ENCODE data around the gene FHOD3. TPM values are rescaled to one million over a fixed set of nuclear protein-coding genes. Genes with fewer than 3 reads are reported as not detected.

Gene FHOD3
- total RNA-seq, 1 donor from 2014 or later, result 5.6 TPM

DNA sequence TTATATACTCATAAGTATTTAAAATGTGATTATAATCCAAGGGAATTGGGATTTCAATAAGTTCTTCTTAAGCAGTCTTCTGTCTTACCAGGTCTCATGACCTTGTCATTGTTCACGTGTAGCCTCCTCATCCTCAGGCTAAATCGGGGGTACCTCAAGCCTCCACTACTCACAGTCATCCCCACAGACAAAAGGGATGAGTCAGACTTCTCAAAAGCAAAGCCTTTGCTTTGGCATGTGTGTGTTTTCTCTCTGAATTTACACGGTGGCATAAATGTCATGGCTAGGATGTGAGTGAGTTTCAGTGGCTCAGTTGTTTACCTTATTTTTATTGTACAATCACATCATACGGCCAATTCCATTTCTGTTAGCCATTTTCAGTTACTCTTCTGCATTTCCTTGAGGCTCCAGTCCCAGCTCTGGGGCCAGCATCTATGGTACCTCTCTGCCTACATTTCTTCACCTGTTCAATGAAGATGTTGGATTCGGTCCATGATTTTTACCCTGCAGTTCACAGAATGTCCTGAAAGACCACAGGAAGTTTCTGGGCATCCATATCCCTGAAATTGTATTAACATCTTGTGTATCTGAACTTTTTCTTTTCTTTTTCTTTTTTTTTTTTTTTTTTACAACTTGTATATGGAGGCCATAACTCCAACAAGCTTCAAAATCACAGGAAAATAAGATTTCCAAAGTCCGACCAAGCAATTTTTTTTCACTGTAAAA lies 195.3 kb downstream of the FHOD3 start:
- Histone ChIP-seq H3K4me3 (no peak overlapping the region), H3K27ac (no peak overlapping the region), H3K36me3 (no peaks in the 10 kb centered on the region), H3K4me1 (no peaks in the 10 kb centered on the region), H3K27me3 (no peaks in the 10 kb centered on the region), H3K9me3 (no peaks in the 10 kb centered on the region)
- no peak for DNase-seq (ENCODE audit: extremely low spot score in 2 of 2)
- TF ChIP-seq, protein P1, sequence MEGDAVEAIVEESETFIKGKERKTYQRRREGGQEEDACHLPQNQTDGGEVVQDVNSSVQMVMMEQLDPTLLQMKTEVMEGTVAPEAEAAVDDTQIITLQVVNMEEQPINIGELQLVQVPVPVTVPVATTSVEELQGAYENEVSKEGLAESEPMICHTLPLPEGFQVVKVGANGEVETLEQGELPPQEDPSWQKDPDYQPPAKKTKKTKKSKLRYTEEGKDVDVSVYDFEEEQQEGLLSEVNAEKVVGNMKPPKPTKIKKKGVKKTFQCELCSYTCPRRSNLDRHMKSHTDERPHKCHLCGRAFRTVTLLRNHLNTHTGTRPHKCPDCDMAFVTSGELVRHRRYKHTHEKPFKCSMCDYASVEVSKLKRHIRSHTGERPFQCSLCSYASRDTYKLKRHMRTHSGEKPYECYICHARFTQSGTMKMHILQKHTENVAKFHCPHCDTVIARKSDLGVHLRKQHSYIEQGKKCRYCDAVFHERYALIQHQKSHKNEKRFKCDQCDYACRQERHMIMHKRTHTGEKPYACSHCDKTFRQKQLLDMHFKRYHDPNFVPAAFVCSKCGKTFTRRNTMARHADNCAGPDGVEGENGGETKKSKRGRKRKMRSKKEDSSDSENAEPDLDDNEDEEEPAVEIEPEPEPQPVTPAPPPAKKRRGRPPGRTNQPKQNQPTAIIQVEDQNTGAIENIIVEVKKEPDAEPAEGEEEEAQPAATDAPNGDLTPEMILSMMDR (IDR thresholded peaks at IDR 0.05), result no peak
- TF ChIP-seq POLR2AphosphoS5 (IDR thresholded peaks at IDR 0.05; ENCODE audit: insufficient read depth in 1 of 2, low read depth in 1 of 2) (no peak), POLR2A (IDR thresholded peaks at IDR 0.05) (no peak)
- intact Hi-C loops (cut with DNase I), result no loop called here

DNA sequence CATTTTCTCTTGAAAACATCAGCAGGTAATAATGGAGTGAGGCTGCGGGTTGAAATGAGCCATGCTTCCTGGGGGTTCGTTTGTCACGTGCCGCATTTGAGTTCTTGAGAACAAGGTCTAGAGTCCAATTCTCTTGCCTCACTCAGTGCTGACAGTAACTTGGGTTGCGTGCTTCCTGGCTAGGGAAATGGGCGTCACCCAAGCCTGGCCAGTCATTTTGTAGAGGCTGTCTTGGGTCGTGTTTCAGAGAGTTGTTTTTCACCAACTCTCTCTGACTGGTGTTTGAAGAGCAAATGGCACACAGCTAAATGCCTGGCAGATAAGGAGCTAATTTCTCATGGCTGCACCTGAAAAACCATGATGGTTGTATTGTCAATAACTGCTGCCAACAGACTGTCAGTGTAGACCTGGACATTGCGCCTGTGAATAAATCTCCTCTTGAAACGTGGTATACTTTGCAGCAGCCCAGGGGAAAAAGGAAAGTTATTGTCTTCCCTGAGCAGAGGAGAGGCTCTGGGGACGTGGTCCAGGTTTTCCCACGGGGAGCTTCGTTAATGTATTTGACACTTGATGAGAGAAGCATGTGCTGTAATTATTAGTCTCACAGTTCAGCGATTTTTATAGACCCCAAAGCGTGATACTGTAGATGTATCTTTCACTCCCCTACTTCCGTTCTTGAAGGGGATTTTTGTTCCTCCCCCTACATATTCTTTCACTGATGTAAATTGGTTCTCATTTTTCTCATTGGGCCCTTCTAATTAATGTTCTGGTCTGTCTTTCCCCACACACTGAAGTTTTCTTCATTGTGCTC lies 196.0 kb downstream of the FHOD3 start:
- intact Hi-C loops (cut with DNase I), result no loop called here
- Histone ChIP-seq H3K4me1 (no peaks in the 10 kb centered on the region), H3K9me3 (no peaks in the 10 kb centered on the region), H3K36me3 (no peaks in the 10 kb centered on the region), H3K27ac (no peak overlapping the region), H3K4me3 (no peak overlapping the region), H3K27me3 (no peaks in the 10 kb centered on the region)
- TF ChIP-seq POLR2AphosphoS5 (IDR thresholded peaks at IDR 0.05; ENCODE audit: insufficient read depth in 1 of 2, low read depth in 1 of 2) (no peak), POLR2A (IDR thresholded peaks at IDR 0.05) (no peak)
- TF ChIP-seq, protein P1 (IDR thresholded peaks at IDR 0.05), result no peak
- no peak for DNase-seq (ENCODE audit: extremely low spot score in 2 of 2)

DNA sequence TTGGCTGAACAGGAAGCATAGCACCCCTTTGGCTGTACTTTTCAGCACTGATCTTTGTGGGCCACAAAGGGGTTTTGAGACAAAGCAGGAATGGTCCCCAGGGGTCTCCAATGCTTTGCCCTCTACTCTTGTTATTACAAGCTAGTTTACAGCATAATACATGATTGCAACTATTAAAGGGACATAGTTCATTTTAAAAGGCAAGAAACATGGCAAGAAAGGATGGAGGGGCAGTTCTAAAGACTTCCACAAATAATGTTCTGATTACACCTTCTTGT lies 196.6 kb downstream of the FHOD3 start:
- TF ChIP-seq, protein P1 (IDR thresholded peaks at IDR 0.05), result no peak
- TF ChIP-seq POLR2A (IDR thresholded peaks at IDR 0.05) (no peak), POLR2AphosphoS5 (IDR thresholded peaks at IDR 0.05; ENCODE audit: insufficient read depth in 1 of 2, low read depth in 1 of 2) (no peak)
- DNase-seq (ENCODE audit: extremely low spot score in 2 of 2), result no peak
- intact Hi-C loops (cut with DNase I), result no loop called here
- H3K27ac ChIP-seq, result no peak overlapping the region
- no peaks in the 10 kb centered on the region for H3K4me1 ChIP-seq
- H3K4me3 ChIP-seq, result no peak overlapping the region
- no peaks in the 10 kb centered on the region for H3K27me3 ChIP-seq
- H3K9me3 ChIP-seq, result no peaks in the 10 kb centered on the region
- no peaks in the 10 kb centered on the region for H3K36me3 ChIP-seq

DNA sequence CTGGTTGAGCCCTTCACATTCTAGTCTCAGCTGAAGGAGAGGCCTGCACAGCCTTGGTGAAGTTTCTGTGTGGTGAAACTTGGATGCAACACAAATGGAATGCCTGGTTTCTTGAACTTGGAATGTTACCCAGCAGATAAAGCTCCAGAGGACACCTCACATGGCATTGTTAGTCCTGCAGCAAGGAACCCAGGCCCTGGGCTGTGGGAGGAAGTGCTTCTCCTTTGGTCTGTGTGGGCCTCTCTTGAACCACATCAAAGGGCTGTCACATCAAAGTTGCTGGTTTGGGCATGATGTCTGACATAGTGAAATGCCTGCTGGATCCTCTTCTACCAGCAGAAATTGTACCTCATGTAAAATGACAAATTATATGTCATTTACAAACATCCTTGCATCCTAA lies 198.5 kb downstream of the FHOD3 start:
- TF ChIP-seq POLR2A (IDR thresholded peaks at IDR 0.05) (no peak), POLR2AphosphoS5 (IDR thresholded peaks at IDR 0.05; ENCODE audit: insufficient read depth in 1 of 2, low read depth in 1 of 2) (no peak)
- TF ChIP-seq, protein P1 (IDR thresholded peaks at IDR 0.05), result no peak
- no peak for DNase-seq (ENCODE audit: extremely low spot score in 2 of 2)
- no peaks in the 10 kb centered on the region for H3K9me3 ChIP-seq
- H3K4me3 ChIP-seq, result no peak overlapping the region
- H3K4me1 ChIP-seq, result no peaks in the 10 kb centered on the region
- H3K27me3 ChIP-seq, result no peaks in the 10 kb centered on the region
- no peaks in the 10 kb centered on the region for H3K36me3 ChIP-seq
- H3K27ac ChIP-seq, result no peak overlapping the region
- intact Hi-C loops (cut with DNase I), result no loop called here

DNA sequence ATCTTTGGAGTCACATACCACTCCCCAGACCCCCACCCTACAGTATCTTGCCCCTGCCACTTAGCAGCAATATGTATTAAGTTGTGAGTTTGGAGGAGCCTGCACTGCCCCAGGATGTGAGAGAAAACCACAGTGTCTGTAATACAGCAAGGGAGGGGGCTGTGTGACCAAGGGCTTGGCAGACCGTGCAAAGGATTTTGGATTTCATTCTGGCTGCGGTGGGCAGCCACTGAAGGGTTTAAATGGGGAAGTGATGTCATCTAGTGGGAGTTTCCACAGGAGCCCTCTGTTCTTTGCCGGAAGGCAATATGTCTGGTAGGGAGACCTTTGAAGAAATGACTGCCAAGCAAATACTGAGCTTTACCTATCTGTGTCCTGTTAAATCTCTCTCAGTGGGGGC lies 202.4 kb downstream of the FHOD3 start:
- intact Hi-C loops (cut with DNase I), result no loop called here
- Histone ChIP-seq H3K27ac (no peak overlapping the region), H3K4me3 (no peak overlapping the region), H3K36me3 (no peaks in the 10 kb centered on the region), H3K4me1 (no peaks in the 10 kb centered on the region), H3K9me3 (no peaks in the 10 kb centered on the region), H3K27me3 (no peaks in the 10 kb centered on the region)
- DNase-seq (ENCODE audit: extremely low spot score in 2 of 2), result no peak
- no peak for TF ChIP-seq POLR2A (IDR thresholded peaks at IDR 0.05)
